HepG2 (cell line): ENCODE data around the gene LRP1-AS. TPM values are rescaled to one million over a fixed set of nuclear protein-coding genes. Genes with fewer than 3 reads are reported as not detected.

Experiments used
- ATAC-seq: fragments of 200-7000 bp; cut with Tn5 transposase; 3 replicates; pipeline ENCODE4 v1.9.1; 2020; ENCODE audit warnings: mild to moderate bottlenecking, moderate library complexity
- BruUV-seq: library from RNA; stranded (reverse); fragments of 400-500 nt; replicated peaks from 2 replicates; lab custom pipeline; 2021; lab: Mats Ljungman, UMichigan
- CTCF ChIA-PET: fragments of 300-600 bp; formaldehyde crosslinking; extraction: SDS; loops from one replicate; lab custom pipeline; 2021; ENCODE audit warnings: low total read pairs, inconsistent platforms, low intra/inter-chr PET ratio; lab: Yijun Ruan, JAX
- POLR2A ChIA-PET: fragments of 350-600 bp; sonication (Branson Sonifier 250); formaldehyde crosslinking; loops from one replicate; lab custom pipeline; 2020; ENCODE audit warnings: antibody characterized with exemption, inconsistent platforms; lab: Yijun Ruan, JAX
- DNase-seq: peaks from one replicate; pipeline ENCODE4 v3.0.0-alpha.2; 2015; ENCODE audit warnings: low spot score
- FAIRE-seq: peaks from 3 replicates; lab custom pipeline; 2011; peaks lifted over from hg19 to GRCh38; lab: Jason Lieb, UNC
- H2AFZ ChIP-seq: one replicate; pipeline ENCODE4 v1.6.1; 2011; ENCODE audit warnings: low read length, inconsistent platforms
- H3K27ac ChIP-seq: fragments of 300-600 bp; 3 replicates; pipeline ENCODE4 v1.8.0; 2011; ENCODE audit warnings: mixed run types, mild to moderate bottlenecking, mixed read lengths, low read length, inconsistent platforms; ENCODE audit not compliant: insufficient read depth; ENCODE audit errors: extremely low read length
- H3K27me3 ChIP-seq, 2 experiments: fragments of 200-600 bp in 1 of 2; 2 replicates in 1 of 2; 3 replicates in 1 of 2; pipeline versions ENCODE4 v1.6.0 to v1.8.0; 2011; ENCODE audit warnings: low read length in 2 of 2, mild to moderate bottlenecking in 2 of 2, moderate library complexity in 2 of 2, inconsistent platforms in 1 of 2; ENCODE audit not compliant: insufficient read depth in 2 of 2, control insufficient read depth in 1 of 2
- H3K36me3 ChIP-seq, 2 experiments: fragments of 200-600 bp in 1 of 2; replicated peaks in 1 of 2; 2 replicates in 1 of 2; 3 replicates in 1 of 2; pipeline versions ENCODE4 v1.5.1 to v1.8.0; 2011; ENCODE audit warnings: low read length in 2 of 2, inconsistent platforms in 1 of 2; ENCODE audit not compliant: insufficient read depth in 2 of 2, control insufficient read depth in 1 of 2
- H3K4me1 ChIP-seq: 2 replicates; pipeline ENCODE4 v1.5.1; 2012; ENCODE audit warnings: low read length, inconsistent platforms; ENCODE audit not compliant: insufficient read depth
- H3K4me2 ChIP-seq: 2 replicates; pipeline ENCODE4 v1.6.0; 2011; ENCODE audit warnings: low read depth, low read length, inconsistent platforms
- H3K4me3 ChIP-seq, 3 experiments: fragments of 200-600 bp in 1 of 3; sonication (generic), shearing (Covaris generic) in 1 of 3; replicated peaks in 1 of 3; 2 replicates each; pipeline ENCODE4 v1.5.1; 2011 to 2016; ENCODE audit warnings: low read length in 3 of 3, inconsistent platforms in 2 of 3, low read depth in 2 of 3, mild to moderate bottlenecking in 2 of 3, control low read depth in 1 of 3, mixed read lengths in 1 of 3; ENCODE audit not compliant: insufficient read depth in 1 of 3
- H3K79me2 ChIP-seq: one replicate; pipeline ENCODE4 v1.6.1; 2011; ENCODE audit warnings: low read length, inconsistent platforms; ENCODE audit not compliant: insufficient read depth
- H3K9ac ChIP-seq: 2 replicates; pipeline ENCODE4 v1.6.0; 2011; ENCODE audit warnings: mild to moderate bottlenecking, low read depth, low read length, inconsistent platforms; ENCODE audit not compliant: insufficient read depth
- H3K9me3 ChIP-seq: 2 replicates; pipeline ENCODE4 v1.5.1; 2012; ENCODE audit warnings: mild to moderate bottlenecking, low read length
- H4K20me1 ChIP-seq: 2 replicates; pipeline ENCODE4 v1.6.0; 2011; ENCODE audit warnings: inconsistent platforms, mild to moderate bottlenecking, low read length, moderate library complexity; ENCODE audit not compliant: insufficient read depth
- ARID2 ChIP-seq: sonication (generic); formaldehyde crosslinking; IDR thresholded peaks from 2 replicates; pipeline ENCODE4 v1.8.1; 2022; ENCODE audit warnings: mild to moderate bottlenecking, missing genetic modification reagents, borderline replicate concordance
- CC2D1A ChIP-seq: sonication (generic); formaldehyde crosslinking; IDR thresholded peaks from 2 replicates; pipeline ENCODE4 v1.8.1; 2023; ENCODE audit warnings: mild to moderate bottlenecking, missing genetic modification reagents
- CHCHD3 ChIP-seq: sonication (generic); formaldehyde crosslinking; IDR thresholded peaks from 2 replicates; pipeline ENCODE4 v1.8.0; 2022; ENCODE audit warnings: mild to moderate bottlenecking, missing genetic modification reagents, moderate library complexity
- NPAS2 ChIP-seq: sonication (generic); formaldehyde crosslinking; IDR thresholded peaks from 2 replicates; pipeline ENCODE4 v1.8.0; 2022; ENCODE audit warnings: mild to moderate bottlenecking, missing genetic modification reagents, borderline replicate concordance
- SIX4 ChIP-seq: sonication (generic); formaldehyde crosslinking; IDR thresholded peaks from 2 replicates; pipeline ENCODE4 v1.4.0; 2020; ENCODE audit warnings: missing genetic modification reagents
- SMC3 ChIP-seq: IDR thresholded peaks from 2 replicates; pipeline ENCODE4 v1.6.1; 2011; ENCODE audit warnings: low read length, improper control_type of control experiment
- TBL1XR1 ChIP-seq: fragments of 150-350 bp; IDR thresholded peaks from 2 replicates; pipeline ENCODE4 v1.6.1; 2014; ENCODE audit warnings: borderline replicate concordance, low read length; ENCODE audit not compliant: partially characterized antibody
- ZNF232 ChIP-seq: sonication (generic); formaldehyde crosslinking; IDR thresholded peaks from 2 replicates; pipeline ENCODE4 v1.4.0; 2020; ENCODE audit warnings: missing genetic modification reagents, borderline replicate concordance
- ZNF678 ChIP-seq: sonication (generic); formaldehyde crosslinking; IDR thresholded peaks from 2 replicates; pipeline ENCODE4 v1.4.0; 2020; ENCODE audit warnings: mild to moderate bottlenecking, missing genetic modification reagents
- ZNF891 ChIP-seq: sonication (generic); formaldehyde crosslinking; IDR thresholded peaks from 2 replicates; pipeline ENCODE4 v1.5.0; 2020; ENCODE audit warnings: mild to moderate bottlenecking, missing genetic modification reagents
- ZSCAN20 ChIP-seq: sonication (generic); formaldehyde crosslinking; IDR thresholded peaks from 2 replicates; pipeline ENCODE4 v1.4.0; 2020; ENCODE audit warnings: missing genetic modification reagents, mild to moderate bottlenecking, borderline replicate concordance
- in situ Hi-C: cut with HindIII; loops from 2 replicates; pipeline ENCODE4 v1.10.0; 2017; ENCODE audit warnings: low pct_unique_long_range_greater_than_20kb; ENCODE audit not compliant: extremely low pct_ligation_motif_present
- intact Hi-C: fragments of 100-400 bp; cut with micrococcal nuclease; formaldehyde crosslinking; loops from one replicate; pipeline ENCODE4 v1.10.0; 2022; ENCODE audit not compliant: unreplicated experiment
- polyA plus RNA-seq, 8 experiments: library from polyadenylated mRNA; depleted of rRNA in 3 of 8; stranded (reverse) in 7 of 8; unstranded in 1 of 8; fragments of >200 nt; fragmentation: Illumina TruSeq in 4 of 8; extraction: Trizol in 4 of 8; gene quantifications; 2 replicates each; pipeline versions ENCODE4 v1.2.1 to v1.2.3, GENCODE V29; 2011 to 2016; ENCODE audit warnings: low read depth in 4 of 8, missing spikeins in 1 of 8, mixed read lengths in 1 of 8; ENCODE audit not compliant: insufficient read depth in 1 of 8
- total RNA-seq, 5 experiments: library from RNA; depleted of rRNA; stranded (reverse); fragments of >200 nt; fragmentation: Illumina TruSeq; extraction: Trizol; gene quantifications; 2 replicates each; pipeline ENCODE4 v1.2.3, GENCODE V29; 2016; ENCODE audit warnings: low read depth in 1 of 5
- TF ChIP-seq, protein P1 (sequence below): sonication (generic); IDR thresholded peaks from 2 replicates; pipeline ENCODE4 v1.6.1; 2016; ENCODE audit warnings: low read depth, borderline replicate concordance

The LRP1-AS gene
- total and polyA plus RNA-seq, 2 of the 13 experiments (the other 11 are each of a cell fraction or from before 2014, with no cell fraction given): 0.20 TPM; not detected in 1

DNA sequence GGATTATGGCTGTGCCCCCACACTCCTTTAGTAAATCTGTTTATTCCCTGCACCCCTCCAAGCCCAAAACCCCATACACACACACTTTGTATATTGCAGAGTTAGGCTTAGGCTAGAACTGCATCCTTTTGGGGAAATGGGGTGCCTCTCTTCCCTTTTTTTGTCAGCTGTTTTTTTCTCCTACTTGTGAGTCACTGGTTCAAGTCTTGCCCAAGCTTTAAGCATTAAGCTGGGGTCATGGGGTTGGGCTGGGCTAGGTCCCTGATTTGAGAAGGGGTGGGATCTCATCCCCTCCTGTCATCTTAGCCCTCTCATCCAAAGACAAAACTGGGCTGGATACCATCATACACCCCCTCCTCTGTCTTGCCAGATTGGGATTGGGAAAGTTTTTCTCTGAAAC is 17.5 kb downstream of the LRP1-AS start:
- DNase-seq (no peak), ATAC-seq (no peak), FAIRE-seq (no peak)
- peak overlapping the region; percentile 94 for H3K4me2 ChIP-seq
- peaks cover 63% of the 10 kb centered on the region for H3K4me1 ChIP-seq
- intact Hi-C loops: loop anchor here (1.0 kb wide), 1 partner anchor 99 kb away; the partner anchor contains the start of gene SHMT2
- peak overlapping the region; percentile 40 for H3K27ac ChIP-seq
- no peak overlapping the region for H2AFZ ChIP-seq
- peaks cover 30% of the 10 kb centered on the region for H4K20me1 ChIP-seq
- H3K9me3 ChIP-seq: no peaks in the 10 kb centered on the region
- H3K36me3 ChIP-seq: peaks cover 2 to 3% of the 10 kb centered on the region in 2 experiments; a peak in 2 of 5 replicates
- in situ Hi-C loops: loop anchor here (5.0 kb wide), 1 partner anchor 47 kb away; no protein-coding TSS in a partner anchor
- H3K79me2 ChIP-seq: peaks cover 57% of the 10 kb centered on the region
- POLR2A ChIA-PET: interaction anchor here (0.6 to 16.0 kb wide), 9 partner anchors 7 to 114 kb away, joined by 3 to 827 read pairs (median 41); partner anchors contain the start of genes LRP1-AS, NAB2, STAT6 and TAC3
- H3K27me3 ChIP-seq: no peaks in the 10 kb centered on the region; a peak in 1 of 5 replicates
- no peak for TF ChIP-seq SIX4
- TF ChIP-seq ZNF678 (CRISPR knock-in tag): no peak
- no peak for TF ChIP-seq CHCHD3 (CRISPR knock-in tag)
- no peak for TF ChIP-seq SMC3
- no peak for TF ChIP-seq NPAS2 (CRISPR knock-in tag)
- TF ChIP-seq TBL1XR1: no peak
- TF ChIP-seq ZNF891 (CRISPR knock-in tag): no peak
- no peak for TF ChIP-seq ARID2 (CRISPR knock-in tag)
- no peak for TF ChIP-seq ZNF232 (CRISPR knock-in tag)
- no peak for TF ChIP-seq ZSCAN20
- no peak for TF ChIP-seq CC2D1A
- TF ChIP-seq, protein P1, sequence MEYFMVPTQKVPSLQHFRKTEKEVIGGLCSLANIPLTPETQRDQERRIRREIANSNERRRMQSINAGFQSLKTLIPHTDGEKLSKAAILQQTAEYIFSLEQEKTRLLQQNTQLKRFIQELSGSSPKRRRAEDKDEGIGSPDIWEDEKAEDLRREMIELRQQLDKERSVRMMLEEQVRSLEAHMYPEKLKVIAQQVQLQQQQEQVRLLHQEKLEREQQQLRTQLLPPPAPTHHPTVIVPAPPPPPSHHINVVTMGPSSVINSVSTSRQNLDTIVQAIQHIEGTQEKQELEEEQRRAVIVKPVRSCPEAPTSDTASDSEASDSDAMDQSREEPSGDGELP: no peak
- TF ChIP-seq, all 625 proteins: peak for 0
- Histone ChIP-seq H3K4me3 (peak overlapping the region; percentile 87 to 96 (median 88)), H3K9ac (peak overlapping the region; percentile 76)
- CTCF ChIA-PET: no interaction called here
- TSS peak; percentile 36 for BruUV-seq
